SK-N-DZ (cell line): ENCODE data around the gene NR1H4.
A peak's percentile ranks its signal among the peaks of the same experiment; 100 is the strongest.
"Not testable (repeated sequence)": the region's sequence is repeated elsewhere in the genome, so short reads cannot be mapped to it uniquely, and the experiment has no call there.

ENCODE experiments used
- DNase-seq: peaks from one replicate; pipeline ENCODE4 v3.0.0-alpha.2; 2015; ENCODE audit warnings: low spot score

Gene NR1H4

DNA sequence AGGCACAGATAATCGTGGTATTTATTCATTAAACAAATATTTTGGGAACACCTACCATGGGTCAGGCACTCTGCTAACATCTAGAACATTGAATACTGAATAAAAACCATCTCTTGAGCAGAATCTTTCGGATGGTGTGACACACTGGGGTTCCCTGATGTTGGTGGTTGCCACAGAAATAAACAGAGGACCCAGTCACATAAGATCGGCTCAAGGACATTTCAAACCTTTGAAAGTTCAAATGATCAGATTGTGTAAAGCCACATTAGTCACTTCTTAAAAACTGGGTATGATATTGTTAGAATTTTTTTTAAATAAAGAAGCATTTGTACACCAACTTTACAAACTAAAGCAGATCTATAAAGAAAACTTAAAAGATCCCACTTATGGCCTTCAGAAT lies 39.0 kb downstream of the NR1H4 start:
- no peak for DNase-seq

DNA sequence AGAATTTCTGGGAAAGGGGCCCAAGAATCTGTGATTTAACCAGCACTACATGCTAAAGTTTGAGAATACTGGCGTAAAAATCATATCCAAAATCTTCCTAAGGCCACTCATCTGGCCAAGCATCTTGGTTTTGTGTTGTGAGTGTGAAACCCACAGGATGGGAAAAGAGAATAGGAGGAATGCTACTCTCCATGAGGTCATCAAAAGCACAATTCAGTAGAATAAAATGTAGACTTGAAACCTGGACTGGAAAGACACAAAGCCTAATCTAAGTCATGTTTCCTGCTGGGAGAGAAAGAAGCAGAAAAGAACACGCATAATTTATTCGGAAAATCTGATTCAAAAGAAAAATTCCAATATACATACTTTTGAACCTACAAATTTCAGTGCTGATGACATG lies 42.3 kb downstream of the NR1H4 start:
- no peak for DNase-seq

DNA sequence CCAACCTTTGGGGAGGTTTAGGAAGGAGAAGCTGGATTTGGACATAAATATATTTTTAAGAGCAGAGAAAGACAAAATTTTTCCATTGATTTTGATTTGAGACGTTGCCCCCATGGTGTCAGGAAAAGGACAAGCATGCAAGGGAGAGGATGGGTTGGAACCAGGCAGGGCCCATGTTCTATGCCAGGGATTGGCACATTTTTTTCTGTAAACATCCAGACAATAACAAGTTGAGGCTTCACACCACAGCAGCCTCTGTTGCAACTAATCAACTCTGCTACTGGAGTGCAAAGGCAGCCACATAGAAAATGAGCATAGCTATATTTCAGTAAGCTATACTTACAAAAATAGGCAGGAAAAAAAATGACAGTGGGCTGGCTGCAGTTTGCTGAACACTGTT lies 44.7 kb downstream of the NR1H4 start:
- DNase-seq: no peak

- no peak for DNase-seq
Measured at GRCh38 chr12:100520048-100520769, 46.5 kb downstream of the NR1H4 start.

DNA sequence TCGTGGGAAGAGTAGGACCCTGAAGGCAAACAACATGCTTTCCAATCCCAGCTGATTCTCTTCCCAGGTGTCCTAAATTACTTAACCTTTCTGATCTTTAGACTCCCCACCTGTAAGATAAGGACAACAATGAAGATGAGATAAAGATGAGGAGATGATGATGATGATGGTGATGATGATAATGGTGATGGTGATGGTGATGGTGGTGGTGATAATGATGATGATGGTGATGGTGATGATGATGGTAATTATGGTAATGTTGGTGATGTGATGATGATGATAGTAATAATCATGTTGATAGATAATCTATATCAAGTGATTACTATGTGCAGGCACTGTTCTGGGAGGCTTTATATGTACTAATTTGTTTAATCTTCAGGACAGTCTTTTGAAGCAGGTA lies 48.3 kb downstream of the NR1H4 start:
- no peak for DNase-seq

GRCh38 chr12:100528034-100528433 lies 54.4 kb downstream of the NR1H4 start:
- DNase-seq: no peak

DNA sequence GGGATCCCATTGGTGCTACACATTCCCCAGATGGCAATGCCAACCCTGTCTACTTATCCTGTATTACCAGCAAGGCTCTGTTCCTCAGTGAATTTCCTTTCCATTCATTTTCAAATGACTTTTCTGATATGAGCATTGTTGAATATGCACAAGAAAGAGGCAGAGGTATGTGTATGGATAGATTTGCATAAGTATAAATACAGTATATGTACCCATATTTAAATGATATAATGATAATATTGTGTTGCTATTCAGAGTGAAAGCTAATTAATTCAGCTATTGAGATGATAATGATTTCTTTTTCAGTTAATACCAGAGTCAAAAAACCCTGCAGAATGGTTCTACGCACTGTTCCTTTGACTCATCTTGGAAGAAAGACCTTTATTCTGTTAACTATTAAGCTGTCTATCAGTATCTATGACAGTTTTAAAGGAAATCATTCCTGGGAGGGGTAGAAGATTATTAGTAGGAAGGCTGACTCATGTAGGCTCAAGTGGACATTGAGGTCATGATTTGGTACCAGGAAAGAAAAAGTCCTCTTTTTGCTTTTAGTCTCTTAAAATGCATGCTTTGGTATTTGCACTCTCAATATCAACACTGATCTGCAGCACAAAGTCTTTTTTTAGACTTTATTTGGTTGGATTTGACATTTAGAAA lies 54.9 kb downstream of the NR1H4 start:
- DNase-seq: no peak

DNA sequence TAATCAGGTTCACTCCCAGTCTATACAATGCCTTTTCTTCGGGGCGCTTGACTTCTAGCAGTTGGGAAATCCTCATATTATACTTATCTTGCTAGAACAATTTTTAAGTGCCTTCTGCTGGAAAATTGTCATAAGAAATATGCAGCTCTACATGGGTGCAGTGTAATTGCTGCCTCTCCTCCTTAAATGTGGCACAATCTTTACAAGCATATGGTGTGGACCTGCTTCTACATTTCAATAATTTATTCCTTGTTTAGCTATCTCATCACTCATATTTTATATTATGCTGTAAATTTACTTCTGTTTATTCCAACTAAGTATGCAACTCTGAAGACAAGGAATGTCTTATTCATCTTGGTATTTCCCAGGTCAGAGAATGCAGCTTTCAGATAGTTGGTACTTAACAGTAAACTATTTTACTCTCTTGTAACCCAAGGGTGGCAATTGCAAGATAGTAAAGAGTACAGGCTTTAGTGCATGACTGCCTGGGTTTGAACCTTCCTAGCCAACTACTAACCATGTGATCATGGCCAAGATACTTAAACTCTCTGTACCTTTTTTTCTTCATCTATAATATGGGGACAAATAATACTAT lies 56.2 kb downstream of the NR1H4 start:
- no peak for DNase-seq

- DNase-seq: peak; percentile 62
Measured at GRCh38 chr12:100533376-100533775, 59.7 kb downstream of the NR1H4 start.

GRCh38 chr12:100534625-100535227 lies 61.1 kb downstream of the NR1H4 start:
- DNase-seq: no peak

- DNase-seq: no peak
Measured at GRCh38 chr12:100539202-100539601, 65.5 kb downstream of the NR1H4 start.

DNA sequence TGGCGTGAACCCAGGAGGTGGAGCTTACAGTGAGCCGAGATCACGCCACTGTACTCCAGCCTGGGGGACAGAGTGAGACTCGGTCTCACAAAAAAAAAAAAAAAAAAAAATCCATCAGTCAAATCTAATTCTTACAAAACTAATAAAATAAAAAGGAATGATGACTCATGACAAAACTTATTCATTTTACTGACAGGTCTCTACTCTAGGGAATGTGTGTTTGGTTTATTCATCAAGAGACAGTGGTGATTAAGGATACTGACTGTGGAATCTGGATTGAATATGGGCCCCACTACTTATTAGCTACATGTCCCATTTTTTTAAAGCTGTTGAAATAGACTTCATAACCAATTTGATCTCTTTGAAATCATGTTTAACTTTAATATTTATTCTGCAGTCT lies 70.5 kb downstream of the NR1H4 start:
- DNase-seq: no peak

- no peak for DNase-seq
Measured at GRCh38 chr12:100545092-100545491, 71.4 kb downstream of the NR1H4 start.

GRCh38 chr12:100553936-100554335 lies 80.3 kb downstream of the NR1H4 start:
- no peak for DNase-seq

- DNase-seq: peak; percentile 86
Measured at GRCh38 chr12:100554608-100555077, 81.0 kb downstream of the NR1H4 start.

GRCh38 chr12:100555722-100556121 lies 82.1 kb downstream of the NR1H4 start:
- no peak for DNase-seq

DNA sequence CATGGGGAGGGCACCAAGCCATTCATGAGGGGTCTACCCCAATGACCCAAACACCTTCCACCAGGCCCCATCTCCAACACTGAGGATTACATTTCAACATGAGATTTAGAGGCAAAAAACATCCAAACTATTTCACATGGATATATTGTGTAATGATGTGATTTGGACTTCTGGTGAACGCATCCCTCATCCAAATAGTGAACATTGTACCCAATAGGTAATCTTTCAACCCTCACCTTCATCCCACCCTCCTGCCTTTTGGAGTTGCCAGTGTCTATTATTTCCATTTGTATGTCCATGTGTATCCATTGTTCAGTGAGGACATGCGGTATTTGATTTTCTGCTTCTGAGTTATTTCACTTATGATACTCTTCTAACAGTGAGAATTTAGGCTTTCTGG lies 83.7 kb downstream of the NR1H4 start:
- no peak for DNase-seq

DNA sequence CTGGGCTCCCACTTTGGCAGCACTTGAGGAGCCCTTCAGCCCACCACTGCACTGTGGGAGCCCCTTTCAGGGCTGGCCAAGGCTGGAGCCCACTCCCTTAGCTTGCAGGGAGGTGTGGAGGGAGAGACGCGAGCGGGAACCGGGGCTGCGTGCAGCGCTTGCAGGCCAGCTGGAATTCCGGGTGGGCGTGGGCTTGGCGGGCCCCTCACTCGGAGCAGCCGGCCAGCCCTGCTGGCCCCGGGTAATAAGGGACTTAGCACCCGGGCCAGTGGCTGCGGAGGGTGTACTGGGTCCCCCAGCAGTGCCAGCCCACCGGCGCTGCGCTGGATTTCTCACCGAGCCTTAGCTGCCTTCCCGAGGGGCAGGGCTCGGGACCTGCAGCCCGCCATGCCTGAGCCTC lies 85.6 kb downstream of the NR1H4 start:
- DNase-seq: not testable (repeated sequence)

DNA sequence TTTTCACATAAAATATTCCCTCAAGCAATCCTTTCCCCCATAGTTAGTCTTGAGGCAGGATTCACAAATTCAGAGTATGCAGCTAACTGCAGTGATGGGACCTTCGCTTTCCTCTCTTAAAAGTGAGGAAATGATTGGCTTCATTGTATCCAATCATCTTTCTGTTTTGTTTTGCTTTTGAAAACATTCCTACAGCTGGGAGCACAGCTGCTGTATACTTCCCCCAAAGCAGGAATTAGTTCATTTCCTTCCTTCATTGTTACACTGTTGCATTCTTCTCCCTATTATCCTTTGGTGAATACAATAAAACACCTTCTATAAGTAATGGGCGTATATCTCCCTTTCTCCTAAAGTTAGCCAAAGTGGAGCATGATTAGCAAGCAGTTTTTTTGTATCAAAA lies 90.4 kb downstream of the NR1H4 start:
- no peak for DNase-seq

DNA sequence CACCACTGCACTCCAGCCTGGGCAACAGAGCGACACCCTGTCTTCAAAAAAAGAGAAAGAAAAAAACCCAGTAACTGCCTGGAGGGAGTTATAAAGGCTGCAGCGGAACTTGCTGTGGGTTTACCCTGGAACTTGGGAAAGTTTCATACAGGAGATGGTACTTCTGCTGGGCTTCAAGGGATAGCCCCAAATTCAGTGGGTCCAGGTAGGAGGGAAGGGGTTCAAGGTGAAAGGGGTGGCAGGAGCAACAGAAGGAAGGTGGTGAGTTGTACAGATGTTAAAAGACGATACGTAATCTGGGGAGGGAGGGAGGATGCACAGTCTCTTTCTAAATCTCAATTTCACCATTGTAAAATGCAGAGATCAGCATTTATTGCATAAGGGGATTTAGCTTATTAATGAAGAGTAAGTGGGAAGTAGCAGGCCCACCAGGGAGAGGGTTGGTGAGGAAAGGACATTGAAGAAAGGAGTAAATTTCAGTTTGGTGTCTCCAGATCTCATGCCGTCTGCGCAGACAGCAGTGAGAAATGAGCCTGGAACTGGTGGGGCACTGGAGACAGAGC lies 91.3 kb downstream of the NR1H4 start:
- DNase-seq: no peak

- no peak for DNase-seq
Measured at GRCh38 chr12:100565987-100566545, 92.4 kb downstream of the NR1H4 start.
